Ovary (tissue), 9 donors: ENCODE measurements around the gene CLMN. TPM values are rescaled to one million over a fixed set of nuclear protein-coding genes. Genes with fewer than 3 reads are reported as not detected.

ENCODE experiments used
- DNase-seq, 5 donors: peaks; one replicate each; pipeline ENCODE4 v3.0.0-alpha.2; 2019 to 2020
- H3K27ac ChIP-seq, 2 donors: fragments of 200-600 bp; one replicate each; pipeline versions ENCODE4 v1.5.1 to v1.8.0; 2019 to 2022
- H3K27me3 ChIP-seq: fragments of 200-600 bp; one replicate; pipeline ENCODE4 v1.8.0; 2022
- H3K36me3 ChIP-seq: fragments of 200-600 bp; sonication (generic); one replicate; pipeline ENCODE4 v1.5.1; 2019
- H3K4me1 ChIP-seq: one replicate; pipeline ENCODE4 v1.8.1; 2013; ENCODE audit warnings: mild to moderate bottlenecking, moderate library complexity; ENCODE audit not compliant: insufficient read depth
- H3K4me3 ChIP-seq: fragments of 200-600 bp; sonication (generic); one replicate; pipeline ENCODE4 v1.5.1; 2017
- H3K9me3 ChIP-seq, 2 donors: fragments of 200-600 bp in 1 of 2; sonication (generic) in 1 of 2; one replicate each; pipeline versions ENCODE4 v1.5.1 to v1.8.1; 2013 to 2019; ENCODE audit warnings: mild to moderate bottlenecking in 1 of 2, moderate library complexity in 1 of 2
- CTCF ChIP-seq, 3 donors: fragments of 450-650 bp in 2 of 3; fragments of 200-600 bp in 1 of 3; IDR thresholded peaks; one replicate each; pipeline versions ENCODE4 v1.5.1 to v1.8.0; 2016 to 2022; ENCODE audit warnings: antibody characterized with exemption in 3 of 3, mild to moderate bottlenecking in 1 of 3
- EP300 ChIP-seq: sonication (generic); formaldehyde crosslinking; IDR thresholded peaks from one replicate; pipeline ENCODE4 v1.6.1; 2017; ENCODE audit warnings: antibody characterized with exemption
- POLR2A ChIP-seq: fragments of 450-650 bp; IDR thresholded peaks from one replicate; pipeline ENCODE4 v1.6.1; 2017; ENCODE audit warnings: antibody characterized with exemption, mild to moderate bottlenecking, moderate library complexity
- WGBS, 3 donors: extraction: QIAGEN DNeasy Blood & Tissue Kit in 1 of 3; methylation state at CpG; one replicate each; pipeline versions ENCODE4 v1.1.5 to v1.1.7; 2013 to 2017; 5-methylcytosine and 5-hydroxymethylcytosine counted together
- intact Hi-C, 4 donors: fragments of 100-400 bp; cut with DNase I; formaldehyde crosslinking; loops; one replicate each; pipeline versions ENCODE4 v1.11.0 to v1.15.1; 2022 to 2023
- polyA plus RNA-seq, 2 donors: library from polyadenylated mRNA; stranded (reverse); fragments of 200-250 nt in 1 of 2; fragments of 350-450 nt in 1 of 2; fragmentation: Illumina TruSeq in 1 of 2; extraction: RNeasy Lipid Tissue Mini Kit (QIAGEN cat#74804) in 1 of 2; gene quantifications; one replicate each; pipeline ENCODE4 v1.2.3, GENCODE V29; 2013 to 2014
- total RNA-seq, 7 donors: library from RNA; depleted of rRNA in 2 of 7; stranded (reverse); fragments of >200 nt in 2 of 7; fragmentation: NEBNext Ultra II Directional in 3 of 7; extraction: Animal tissue kit (Norgen Biotek cat#: 25700) in 3 of 7; gene quantifications; one replicate each; pipeline versions ENCODE4 v1.1.0 to v1.2.4, GENCODE V29; 2016 to 2023
- donor health status: DM: no; HTN: no; CAD: no; lungs with moderate emphysema.
- donor health status: DM: no; HTN: no; CAD: no.
- donor health status: Bipolar disorder and iron deficiency.
- donor health status: DM: yes; HTN: yes; CAD: no.
- donor health status: DM: no; HTN: no; CAD: no.
- donor health status: DM: yes; HTN: yes; CAD: no.

Gene CLMN
- total and polyA plus RNA-seq, 9 donors = 2.2 to 11.7 (median 6.5) TPM

- intact Hi-C loops = no loop called here
- WGBS, 3 donors = 80 to 91% (median 81%) methylated on average over 7 of the region's 7 CpGs
- DNase-seq = no peak
- Histone ChIP-seq H3K4me1 (no peaks in the 10 kb centered on the region), H3K4me3 (no peak overlapping the region), H3K27ac (no peak overlapping the region), H3K27me3 (no peaks in the 10 kb centered on the region), H3K9me3 (no peaks in the 10 kb centered on the region), H3K36me3 (no peaks in the 10 kb centered on the region)
- TF ChIP-seq POLR2A = no peak
- no peak for TF ChIP-seq EP300
- TF ChIP-seq CTCF (IDR thresholded peaks at IDR 0.05) = no peak
Measured at GRCh38 chr14:95311752-95312151, 8.0 kb downstream of the CLMN start.

- no peak for TF ChIP-seq EP300
- no peak for TF ChIP-seq CTCF (IDR thresholded peaks at IDR 0.05)
- TF ChIP-seq POLR2A = no peak
- no peaks in the 10 kb centered on the region for H3K4me1 ChIP-seq
- no peak overlapping the region for H3K4me3 ChIP-seq
- intact Hi-C loops = no loop called here
- DNase-seq = no peak
- no peaks in the 10 kb centered on the region for H3K36me3 ChIP-seq
- H3K9me3 ChIP-seq = no peaks in the 10 kb centered on the region
- WGBS, 3 donors = 86 to 90% (median 88%) methylated on average over 16 of the region's 16 CpGs
- no peaks in the 10 kb centered on the region for H3K27me3 ChIP-seq
- no peak overlapping the region for H3K27ac ChIP-seq
Measured at GRCh38 chr14:95310635-95311380, 8.9 kb downstream of the CLMN start.

- no peaks in the 10 kb centered on the region for H3K36me3 ChIP-seq
- no peak overlapping the region for H3K27ac ChIP-seq
- intact Hi-C loops = no loop called here
- no peak overlapping the region for H3K4me3 ChIP-seq
- H3K9me3 ChIP-seq = no peaks in the 10 kb centered on the region
- 93 to 97% (median 94%) methylated on average over 10 of the region's 10 CpGs for WGBS, 3 donors
- DNase-seq = no peak
- no peaks in the 10 kb centered on the region for H3K27me3 ChIP-seq
- TF ChIP-seq POLR2A (no peak), CTCF (IDR thresholded peaks at IDR 0.05) (no peak), EP300 (no peak)
- no peaks in the 10 kb centered on the region for H3K4me1 ChIP-seq
Measured at GRCh38 chr14:95309261-95310051, 10.3 kb downstream of the CLMN start.

GRCh38 chr14:95308073-95308472 is 11.6 kb downstream of the CLMN start:
- intact Hi-C loops = no loop called here
- no peaks in the 10 kb centered on the region for H3K4me1 ChIP-seq
- WGBS, 3 donors = 59 to 76% (median 69%) methylated on average over 1 of the region's 1 CpG
- H3K4me3 ChIP-seq = no peak overlapping the region
- no peaks in the 10 kb centered on the region for H3K9me3 ChIP-seq
- H3K36me3 ChIP-seq = no peaks in the 10 kb centered on the region
- no peaks in the 10 kb centered on the region for H3K27me3 ChIP-seq
- no peak for TF ChIP-seq CTCF (IDR thresholded peaks at IDR 0.05)
- no peak for TF ChIP-seq POLR2A
- TF ChIP-seq EP300 = no peak
- no peak for DNase-seq
- no peak overlapping the region for H3K27ac ChIP-seq
